Fibroblast of lung (primary cell): ENCODE measurements around the gene ZNF593OS.

Experiments
- EZH2 ChIP-seq: IDR thresholded peaks from 2 replicates; pipeline ENCODE4 v1.5.1; 2012; ENCODE audit warnings: low read length, control low read depth, mild to moderate bottlenecking; ENCODE audit errors: missing control alignments
- TF ChIP-seq, protein P1 (sequence below), 2 donors: IDR thresholded peaks in 1 of 2; conservative IDR thresholded peaks in 1 of 2; 1 replicate in 1 of 2; 2 replicates in 1 of 2; pipeline ENCODE4 v1.5.1; 2011 to 2012; ENCODE audit warnings: low read length in 2 of 2, control low read depth in 1 of 2, inconsistent platforms in 1 of 2, low read depth in 1 of 2, mild to moderate bottlenecking in 1 of 2

- TF ChIP-seq, protein P1, sequence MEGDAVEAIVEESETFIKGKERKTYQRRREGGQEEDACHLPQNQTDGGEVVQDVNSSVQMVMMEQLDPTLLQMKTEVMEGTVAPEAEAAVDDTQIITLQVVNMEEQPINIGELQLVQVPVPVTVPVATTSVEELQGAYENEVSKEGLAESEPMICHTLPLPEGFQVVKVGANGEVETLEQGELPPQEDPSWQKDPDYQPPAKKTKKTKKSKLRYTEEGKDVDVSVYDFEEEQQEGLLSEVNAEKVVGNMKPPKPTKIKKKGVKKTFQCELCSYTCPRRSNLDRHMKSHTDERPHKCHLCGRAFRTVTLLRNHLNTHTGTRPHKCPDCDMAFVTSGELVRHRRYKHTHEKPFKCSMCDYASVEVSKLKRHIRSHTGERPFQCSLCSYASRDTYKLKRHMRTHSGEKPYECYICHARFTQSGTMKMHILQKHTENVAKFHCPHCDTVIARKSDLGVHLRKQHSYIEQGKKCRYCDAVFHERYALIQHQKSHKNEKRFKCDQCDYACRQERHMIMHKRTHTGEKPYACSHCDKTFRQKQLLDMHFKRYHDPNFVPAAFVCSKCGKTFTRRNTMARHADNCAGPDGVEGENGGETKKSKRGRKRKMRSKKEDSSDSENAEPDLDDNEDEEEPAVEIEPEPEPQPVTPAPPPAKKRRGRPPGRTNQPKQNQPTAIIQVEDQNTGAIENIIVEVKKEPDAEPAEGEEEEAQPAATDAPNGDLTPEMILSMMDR (conservative IDR thresholded peaks at IDR 0.05 in 1 of 2, IDR thresholded peaks at IDR 0.05 in 1 of 2; ENCODE audit: low read depth in 1 of 2, low read length in 2 of 2), result no peak
- no peak for TF ChIP-seq EZH2
Observed at GRCh38 chr1:26177182-26177684, 5.6 kb upstream of the ZNF593OS start, which contains the start of gene CNKSR1.
